ENCODE measurements around the gene LGMN. TPM values are rescaled to one million over a fixed set of nuclear protein-coding genes. Genes with fewer than 3 reads are reported as not detected.

Gene LGMN
- total RNA-seq, 4 donors from 2014 or later, result 161 to 193 (median 175) TPM

- ATAC-seq (ENCODE audit: low FRiP score), result no peak
Measured at GRCh38 chr14:92733007-92733406, 15.4 kb downstream of the LGMN start.

GRCh38 chr14:92731622-92732115 is 16.8 kb downstream of the LGMN start:
- TF ChIP-seq CTCF (IDR thresholded peaks at IDR 0.05), result no peak
- no peak for DNase-seq (ENCODE audit: low spot score)
- ATAC-seq (ENCODE audit: low FRiP score), result no peak

More at GRCh38 chr14:92733007-92733406, 15.4 kb downstream of the LGMN start:
- TF ChIP-seq CTCF (IDR thresholded peaks at IDR 0.05), result no peak
- no peak for DNase-seq (ENCODE audit: low spot score)

GRCh38 chr14:92729634-92730358 is 18.6 kb downstream of the LGMN start:
- no peak for ATAC-seq (ENCODE audit: low FRiP score)
- DNase-seq (ENCODE audit: low spot score), result no peak
- TF ChIP-seq CTCF (IDR thresholded peaks at IDR 0.05), result no peak

- ATAC-seq (ENCODE audit: low FRiP score), result no peak
- TF ChIP-seq CTCF (IDR thresholded peaks at IDR 0.05), result no peak
- no peak for DNase-seq (ENCODE audit: low spot score)
Measured at GRCh38 chr14:92728759-92729364, 19.6 kb downstream of the LGMN start.

- no peak for TF ChIP-seq CTCF (IDR thresholded peaks at IDR 0.05)
- ATAC-seq (ENCODE audit: low FRiP score), result no peak
- DNase-seq (ENCODE audit: low spot score), result no peak
Measured at GRCh38 chr14:92726933-92727262, 21.5 kb downstream of the LGMN start.

- ATAC-seq (ENCODE audit: low FRiP score) (peak; percentile 59), DNase-seq (ENCODE audit: low spot score) (peak; percentile 43)
- TF ChIP-seq CTCF (IDR thresholded peaks at IDR 0.05), result no peak
Measured at GRCh38 chr14:92726135-92726932, 22.1 kb downstream of the LGMN start.
